ENCODE data around the gene HNRNPAB. TPM values are rescaled to one million over a fixed set of nuclear protein-coding genes. Genes with fewer than 3 reads are reported as not detected.

Gene HNRNPAB
- total RNA-seq, 1 experiment from 2014 or later, result 547 TPM

DNA sequence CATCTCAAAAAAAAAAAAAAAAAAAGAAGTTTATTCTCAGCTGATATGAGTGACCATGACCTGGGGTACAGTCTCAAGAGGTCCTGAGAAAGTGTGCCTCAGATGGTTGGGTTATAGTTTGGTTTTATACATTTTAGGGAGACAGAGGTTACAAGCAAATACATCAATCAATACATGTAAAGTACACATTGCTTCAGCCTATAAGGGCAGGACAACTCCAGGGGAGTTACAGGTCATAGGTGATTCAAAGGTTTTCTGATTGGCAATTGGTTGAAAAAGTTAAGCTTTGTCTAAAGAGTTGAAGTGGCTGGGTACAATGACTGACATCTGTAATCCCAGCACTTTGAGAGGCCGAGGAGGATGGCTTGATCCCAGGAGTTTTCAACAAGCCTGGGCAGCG is 14.9 kb upstream of the HNRNPAB start:
- no peak overlapping the region for H2AK5ac ChIP-seq (ENCODE audit: insufficient read length, low read length)
- no peak overlapping the region for H3K14ac ChIP-seq (ENCODE audit: insufficient read depth, low read length)
- no peak overlapping the region for H4K5ac ChIP-seq (ENCODE audit: insufficient read length, low read depth, low read length)
- no peak overlapping the region for H2BK15ac ChIP-seq (ENCODE audit: low read depth, low read length)
- no peak overlapping the region for H3K27ac ChIP-seq (ENCODE audit: insufficient read length, low read depth, low read length)
- no peak for DNase-seq
- no peak overlapping the region for H3K4ac ChIP-seq (ENCODE audit: low read depth, low read length)
- no peak overlapping the region for H3K18ac ChIP-seq (ENCODE audit: insufficient read length, low read depth, low read length)
- peaks cover 6 to 20% (median 7%) of the 10 kb centered on the region in 3 experiments for H3K36me3 Mint-ChIP-seq (ENCODE audit: insufficient read depth in 1 of 3, low read depth in 3 of 3)
- no peak overlapping the region for H4K91ac ChIP-seq (ENCODE audit: insufficient read length, low read depth, low read length)
- H3K79me2 ChIP-seq (ENCODE audit: insufficient read depth, low read length), result no peaks in the 10 kb centered on the region
- no peak overlapping the region for H3T11ph ChIP-seq (ENCODE audit: low read length)
- H3K9ac ChIP-seq (ENCODE audit: extremely low read depth, insufficient read length, low read length), result no peak overlapping the region
- no peaks in the 10 kb centered on the region for H3K23me2 ChIP-seq (ENCODE audit: insufficient read length, low read depth, low read length, poor library complexity, severe bottlenecking)
- no peak overlapping the region for H2BK120ac ChIP-seq (ENCODE audit: low read depth, low read length, poor library complexity, severe bottlenecking)
- H2BK5ac ChIP-seq (ENCODE audit: insufficient read length, low read length), result no peak overlapping the region
- H3K4me2 ChIP-seq (ENCODE audit: insufficient read depth, insufficient read length, low read length), result no peak overlapping the region
- H2BK12ac ChIP-seq (ENCODE audit: insufficient read length, low read depth, low read length), result no peak overlapping the region
- H3K27ac Mint-ChIP-seq, result no peak overlapping the region
- H3K9me3 Mint-ChIP-seq, result peaks cover 21 to 24% of the 10 kb centered on the region in 2 experiments
- no peaks in the 10 kb centered on the region for H3K79me1 ChIP-seq (ENCODE audit: insufficient read depth, low read depth, low read length, poor library complexity, severe bottlenecking)
- peaks cover 7 to 9% of the 10 kb centered on the region in 2 experiments for H3K4me1 Mint-ChIP-seq
- no peak overlapping the region for H3K23ac ChIP-seq (ENCODE audit: insufficient read length, low read depth, low read length)
- H4K20me1 ChIP-seq (ENCODE audit: control insufficient read depth, insufficient read depth, insufficient read length), result no peaks in the 10 kb centered on the region
- no peak overlapping the region for H3K4me3 Mint-ChIP-seq
- no peaks in the 10 kb centered on the region for H3K27me3 ChIP-seq (ENCODE audit: insufficient read depth, low read length)
- no peak overlapping the region for H4K8ac ChIP-seq (replicated peaks; ENCODE audit: insufficient read length, low read depth, low read length)
- no peak overlapping the region for H2AFZ ChIP-seq (ENCODE audit: low read length)
- TF ChIP-seq, protein P1, sequence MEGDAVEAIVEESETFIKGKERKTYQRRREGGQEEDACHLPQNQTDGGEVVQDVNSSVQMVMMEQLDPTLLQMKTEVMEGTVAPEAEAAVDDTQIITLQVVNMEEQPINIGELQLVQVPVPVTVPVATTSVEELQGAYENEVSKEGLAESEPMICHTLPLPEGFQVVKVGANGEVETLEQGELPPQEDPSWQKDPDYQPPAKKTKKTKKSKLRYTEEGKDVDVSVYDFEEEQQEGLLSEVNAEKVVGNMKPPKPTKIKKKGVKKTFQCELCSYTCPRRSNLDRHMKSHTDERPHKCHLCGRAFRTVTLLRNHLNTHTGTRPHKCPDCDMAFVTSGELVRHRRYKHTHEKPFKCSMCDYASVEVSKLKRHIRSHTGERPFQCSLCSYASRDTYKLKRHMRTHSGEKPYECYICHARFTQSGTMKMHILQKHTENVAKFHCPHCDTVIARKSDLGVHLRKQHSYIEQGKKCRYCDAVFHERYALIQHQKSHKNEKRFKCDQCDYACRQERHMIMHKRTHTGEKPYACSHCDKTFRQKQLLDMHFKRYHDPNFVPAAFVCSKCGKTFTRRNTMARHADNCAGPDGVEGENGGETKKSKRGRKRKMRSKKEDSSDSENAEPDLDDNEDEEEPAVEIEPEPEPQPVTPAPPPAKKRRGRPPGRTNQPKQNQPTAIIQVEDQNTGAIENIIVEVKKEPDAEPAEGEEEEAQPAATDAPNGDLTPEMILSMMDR (conservative IDR thresholded peaks at IDR 0.05), result no peak
- H3K9me3 ChIP-seq (ENCODE audit: control insufficient read depth, low read depth, low read length), result no peaks in the 10 kb centered on the region
- H3K56ac ChIP-seq (ENCODE audit: insufficient read length, low read depth, low read length), result no peak overlapping the region
- peaks cover 6% of the 10 kb centered on the region for H3K27me3 Mint-ChIP-seq (ENCODE audit: low read depth)
- WGBS (ENCODE audit: extremely low coverage, insufficient read length, low lambda C conversion rate), result no CpG with 5 or more reads among the region's 2 CpGs
- no peaks in the 10 kb centered on the region for H3K4me1 ChIP-seq (ENCODE audit: insufficient read depth, low read length)
- H2BK20ac ChIP-seq (ENCODE audit: low read depth, low read length, poor library complexity, severe bottlenecking), result no peak overlapping the region
